SW 1271 (cell line): ENCODE measurements around the gene DFFB.

ENCODE experiments used
- DNase-seq, 2 experiments: peaks; one replicate each; lab custom pipeline; 2025; lab: John Stamatoyannopoulos, UW

Gene DFFB

GRCh38 chr1:3896396-3897000 is 39.2 kb downstream of the DFFB start:
- no peak for DNase-seq

DNA sequence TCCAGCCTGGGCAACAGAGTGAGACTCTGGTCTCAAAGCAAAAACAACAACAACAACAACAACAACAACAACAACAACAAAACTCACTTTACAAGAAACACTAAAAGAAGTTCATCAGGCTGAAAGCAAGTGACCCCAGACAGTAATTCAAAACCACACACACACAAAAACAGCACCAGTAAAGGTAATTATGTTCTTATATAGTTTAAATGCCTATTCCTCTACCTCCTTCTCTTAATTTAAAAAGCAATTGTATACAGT is 41.1 kb downstream of the DFFB start:
- DNase-seq: no peak

DNA sequence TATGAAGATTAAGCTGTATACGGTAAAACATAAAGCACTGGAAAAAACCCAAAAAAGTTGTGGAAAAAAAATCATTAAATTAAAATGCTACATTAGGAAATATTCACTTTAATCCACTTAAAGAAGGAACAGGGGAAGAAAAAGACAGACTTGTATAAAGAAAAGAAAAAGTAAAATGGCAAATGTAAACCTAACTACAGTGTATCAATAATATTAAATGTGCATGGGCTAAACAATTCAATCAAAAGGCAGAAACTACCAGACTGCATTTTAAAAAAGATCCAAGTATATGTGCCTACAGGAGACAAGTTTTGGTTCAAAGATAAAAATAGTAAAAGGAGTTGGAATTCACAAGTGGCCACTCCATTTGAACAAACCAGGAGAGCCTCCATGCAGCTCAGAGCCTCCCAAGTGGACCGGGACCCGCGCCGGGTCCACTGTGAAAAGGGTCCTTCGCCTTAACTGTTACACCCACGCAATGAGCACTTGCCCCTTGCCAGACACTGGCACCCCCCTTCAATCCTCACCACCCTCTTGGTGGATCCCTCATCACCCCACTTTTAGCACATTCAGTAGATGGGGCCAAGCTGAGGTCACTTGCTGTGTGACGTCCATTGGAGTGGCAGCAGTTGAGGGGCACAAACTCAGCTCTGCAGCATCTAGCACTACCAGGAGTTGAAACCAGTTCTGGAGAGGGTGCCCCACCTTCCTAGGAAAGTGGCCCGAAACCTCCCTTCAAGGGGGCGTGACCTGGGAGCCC is 41.9 kb downstream of the DFFB start:
- DNase-seq: peak in 1 of 2 experiments; percentile 7

GRCh38 chr1:3899754-3900149 is 42.5 kb downstream of the DFFB start:
- DNase-seq: no peak

GRCh38 chr1:3900150-3900968 is 43.1 kb downstream of the DFFB start, which contains the start of gene C1orf174:
C1orf174 (minus strand) TSS chr1:3900272; CDS start chr1:3900186, 86 bp downstream.
- DNase-seq: peak; percentile 90 to 91

GRCh38 chr1:3900969-3901529 is 43.8 kb downstream of the DFFB start:
- DNase-seq: peak; percentile 62 to 84

DNA sequence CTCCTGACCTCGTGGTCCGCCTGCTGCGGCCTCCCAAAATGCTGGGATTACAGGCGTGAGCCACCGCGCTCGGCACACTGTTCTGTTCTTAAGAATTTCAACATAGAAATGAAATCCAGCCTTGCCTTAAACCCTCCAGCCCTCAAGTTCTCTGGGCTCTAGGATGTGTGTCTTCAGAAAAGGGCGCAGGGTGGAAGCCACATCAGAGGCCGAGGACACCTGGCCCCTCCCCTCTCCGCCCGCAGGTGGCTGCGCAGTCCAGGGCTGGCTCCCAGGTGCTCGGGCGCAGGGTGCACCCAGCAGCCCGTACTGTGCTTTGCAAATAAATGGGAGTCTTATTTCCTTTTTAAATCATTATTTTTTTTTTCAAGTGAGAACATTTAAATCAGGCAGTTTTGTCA is 44.8 kb downstream of the DFFB start:
- no peak for DNase-seq

- no peak for DNase-seq
Measured at GRCh38 chr1:3902571-3903091, 45.4 kb downstream of the DFFB start.

DNA sequence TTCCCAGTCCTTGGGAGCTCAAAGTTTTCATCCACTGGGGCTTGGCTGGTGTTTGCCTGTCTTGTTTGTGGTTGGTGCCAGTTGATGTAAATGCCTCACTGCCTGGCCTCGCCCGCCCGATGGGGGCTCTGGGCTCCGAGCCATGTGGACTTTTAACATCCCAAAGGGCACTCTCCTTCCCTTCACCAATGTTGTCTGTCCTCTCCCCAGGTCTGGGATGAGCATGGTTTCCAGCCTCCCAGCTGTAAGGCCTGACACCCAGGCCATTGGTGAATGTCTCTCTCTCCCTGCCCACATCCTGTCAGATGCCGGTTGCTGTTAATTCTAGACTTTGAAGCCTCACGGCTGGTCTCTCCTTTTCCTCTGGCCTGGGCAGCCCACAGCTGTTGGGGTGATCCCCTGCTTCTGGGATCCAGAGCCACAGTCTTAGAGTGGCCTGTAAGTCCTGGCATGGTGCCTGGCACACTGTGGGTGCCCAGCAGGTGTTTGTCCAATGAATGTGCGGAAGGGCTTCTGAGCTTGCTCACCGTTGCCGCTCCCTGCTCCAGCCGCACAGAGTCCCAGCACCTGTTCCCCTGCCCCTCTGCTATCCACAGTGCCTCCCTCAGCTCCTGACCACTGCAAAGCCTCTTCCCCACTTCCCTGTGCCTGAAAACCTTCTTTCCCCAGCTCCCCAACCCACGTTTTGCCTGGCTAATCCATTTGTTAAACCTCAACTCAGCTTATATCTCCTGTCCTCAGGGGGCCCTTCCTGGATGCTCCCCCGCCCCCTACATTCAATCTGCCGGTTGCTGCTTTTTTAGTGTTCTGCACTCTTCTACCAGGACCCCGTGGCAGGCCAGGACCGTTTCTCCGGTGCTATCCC is 46.1 kb downstream of the DFFB start:
- no peak for DNase-seq

DNA sequence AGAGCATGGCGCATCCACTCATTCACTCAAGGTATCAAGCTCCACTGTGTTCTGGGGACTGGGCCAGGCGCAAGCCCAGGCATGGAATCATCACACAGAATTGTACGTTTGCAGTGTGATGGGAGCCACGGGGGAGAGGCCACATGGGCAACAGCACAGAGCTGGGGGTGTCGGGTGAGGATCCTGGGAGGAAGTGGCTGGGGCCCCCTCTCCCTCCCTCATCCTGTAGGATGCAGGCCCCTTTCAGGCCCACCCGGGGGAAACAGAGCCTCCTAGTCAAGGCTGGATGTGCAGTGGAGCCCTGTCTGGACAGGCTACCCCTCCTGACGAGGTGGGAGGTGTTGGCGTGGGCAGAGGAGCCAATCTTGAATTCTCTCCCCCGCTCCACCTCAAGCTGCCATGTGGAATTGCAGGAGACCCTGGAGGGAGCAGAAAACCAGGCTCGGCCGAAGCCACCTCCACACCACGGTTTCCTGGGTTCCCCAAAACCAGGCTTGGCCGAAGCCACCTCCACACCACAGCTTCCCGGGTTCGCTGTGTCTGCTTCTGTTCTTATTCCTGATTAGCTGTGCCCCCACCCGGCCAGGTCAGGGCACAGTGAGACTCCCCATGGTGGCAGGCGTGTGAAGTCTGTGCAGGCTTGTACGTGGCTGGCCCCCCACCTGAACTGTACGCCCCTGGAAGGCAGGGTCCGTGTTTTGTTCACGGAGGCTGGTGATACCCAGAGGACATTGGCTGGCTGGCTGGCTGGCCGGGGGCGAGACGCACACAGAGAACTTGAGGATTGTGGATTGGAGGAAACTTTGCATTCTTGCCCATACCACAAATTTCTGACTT is 46.9 kb downstream of the DFFB start:
- DNase-seq: no peak

DNA sequence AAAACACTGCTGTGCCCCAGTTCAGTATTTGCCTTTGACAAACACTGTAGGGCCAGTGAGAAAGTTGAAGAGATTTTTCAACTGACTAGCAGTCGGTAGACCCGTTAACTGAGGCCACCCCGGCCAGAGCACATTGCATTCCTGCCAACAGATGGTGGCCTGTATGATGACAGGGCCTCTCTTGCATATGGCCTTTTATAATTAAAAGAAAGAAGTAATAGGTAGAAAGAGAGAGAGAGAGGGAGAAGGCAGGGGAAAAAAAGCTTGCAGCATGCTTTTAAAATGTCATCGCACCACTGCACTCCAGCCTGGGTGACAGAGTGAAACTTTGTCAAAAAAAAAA is 47.5 kb downstream of the DFFB start:
- DNase-seq: no peak

DNA sequence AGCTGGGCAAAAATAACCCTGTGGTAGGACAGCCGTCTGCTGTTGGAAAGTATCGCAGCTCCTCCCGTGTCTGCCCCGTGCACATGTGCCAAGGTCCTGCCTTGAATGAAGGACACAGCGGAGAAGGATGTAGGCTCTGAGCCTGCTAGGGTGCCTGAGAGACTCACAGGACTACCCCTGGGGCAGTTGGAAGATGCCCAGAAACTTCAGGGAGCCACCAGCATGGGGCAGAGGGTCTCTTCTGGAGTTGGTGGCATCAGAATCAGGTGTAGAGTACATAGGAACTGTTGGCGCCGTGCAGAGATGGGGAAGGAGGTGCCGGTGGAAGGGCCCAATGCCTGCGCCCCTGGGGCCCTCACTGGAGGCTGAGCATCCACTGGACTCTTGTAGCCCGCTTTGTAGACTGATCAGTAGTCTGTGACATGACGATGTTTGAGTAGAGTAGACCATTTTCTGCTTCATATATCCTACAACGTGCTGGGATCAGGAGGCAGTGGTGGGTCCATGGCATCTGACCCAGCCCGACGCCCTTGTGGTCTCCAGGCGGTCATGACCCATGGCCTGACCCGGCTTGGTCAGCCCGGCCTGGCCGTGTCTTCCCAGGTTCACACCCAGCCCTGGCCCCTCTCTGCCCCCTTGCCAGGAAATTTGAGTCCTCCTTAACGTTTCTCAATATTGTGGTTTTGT is 48.1 kb downstream of the DFFB start:
- DNase-seq: no peak

- DNase-seq: no peak
Measured at GRCh38 chr1:3905953-3906671, 48.8 kb downstream of the DFFB start.

GRCh38 chr1:3906672-3907020 is 49.4 kb downstream of the DFFB start:
- DNase-seq: no peak

- no peak for DNase-seq
Measured at GRCh38 chr1:3907031-3907534, 49.8 kb downstream of the DFFB start.

GRCh38 chr1:3907621-3908165 is 50.4 kb downstream of the DFFB start:
- DNase-seq: no peak

- DNase-seq: no peak
Measured at GRCh38 chr1:3908886-3909517, 51.7 kb downstream of the DFFB start.

DNA sequence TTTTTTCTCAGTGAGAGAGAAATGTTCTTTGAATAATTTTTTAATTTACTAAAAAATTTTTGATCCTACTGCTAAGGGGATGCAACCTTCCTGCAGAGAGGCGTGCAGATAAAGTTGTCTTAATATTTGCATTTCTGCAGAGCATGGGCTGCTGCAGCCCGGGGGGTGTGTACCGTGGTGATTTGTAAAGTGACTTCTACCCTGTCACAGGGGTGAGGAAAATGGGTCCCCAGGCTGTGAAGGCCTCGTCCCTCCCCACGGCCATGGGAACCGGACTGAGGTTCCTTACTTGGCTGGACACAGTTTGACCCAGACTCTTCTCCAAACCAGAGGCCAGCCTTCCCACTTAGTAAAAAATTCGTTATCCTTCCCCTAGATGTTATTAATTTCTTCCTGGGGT is 52.3 kb downstream of the DFFB start:
- no peak for DNase-seq
